GM23338 (cell line): ENCODE data around the gene PELO.

ENCODE experiments used
- CTCF ChIP-seq, 2 experiments: fragments of 200-600 bp in 1 of 2; sonication (generic) in 1 of 2; conservative IDR thresholded peaks; 2 replicates each; pipeline versions ENCODE4 v1.5.1 to v1.6.1; 2016 to 2017; ENCODE audit warnings: antibody characterized with exemption in 2 of 2, low read depth in 2 of 2, mild to moderate bottlenecking in 2 of 2, moderate library complexity in 1 of 2
- REST ChIP-seq: IDR thresholded peaks from one replicate; pipeline ENCODE4 v1.6.1; 2018; ENCODE audit warnings: antibody characterized with exemption; ENCODE audit not compliant: unreplicated experiment

- TF ChIP-seq CTCF (conservative IDR thresholded peaks at IDR 0.05; ENCODE audit: low read depth in 2 of 2): no peak
- no peak for TF ChIP-seq REST
Observed at GRCh38 chr5:52767766-52768480, 19.8 kb upstream of the PELO start.
